ENCODE measurements around the gene DOK7. TPM values are rescaled to one million over a fixed set of nuclear protein-coding genes. Genes with fewer than 3 reads are reported as not detected.

Gene DOK7
- total and polyA plus RNA-seq, 9 donors, result 11.4 to 23.9 (median 17.6) TPM

DNA sequence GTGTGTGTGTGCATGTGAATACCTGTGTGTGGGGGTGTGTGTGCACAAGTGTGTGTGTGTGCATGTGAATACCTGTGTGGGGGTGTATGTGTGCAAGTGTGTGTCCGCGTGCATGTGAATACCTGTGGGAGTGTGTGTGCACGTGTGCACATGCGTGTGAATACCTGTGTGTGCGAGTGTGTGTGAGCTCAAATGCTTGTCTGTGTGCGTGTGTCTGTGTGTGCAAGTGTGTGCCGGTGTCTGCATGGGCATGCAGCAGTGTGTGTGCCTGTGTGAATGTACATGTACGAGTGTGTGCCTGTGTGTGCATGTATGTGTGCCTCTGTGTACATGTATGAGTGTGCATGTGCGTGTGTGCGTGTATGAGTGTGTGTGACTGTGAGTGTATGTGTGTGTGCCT lies 5.0 kb downstream of the DOK7 start:
- Histone ChIP-seq H3K4me3 (ENCODE audit: low read length) (no peak overlapping the region), H3K9me3 (replicated peaks; ENCODE audit: control insufficient read depth, low read depth, low read length) (no peaks in the 10 kb centered on the region), H3K27ac (ENCODE audit: low read length) (no peak overlapping the region), H3K36me3 (ENCODE audit: control insufficient read depth, insufficient read depth, low read length) (no peaks in the 10 kb centered on the region), H3K4me1 (ENCODE audit: control insufficient read depth, insufficient read depth, low read length) (peaks cover 49% of the 10 kb centered on the region), H3K27me3 (ENCODE audit: control insufficient read depth, insufficient read depth, low read length) (peaks cover 16% of the 10 kb centered on the region)
- no peak for DNase-seq
- WGBS (ENCODE audit: insufficient coverage), result 91% methylated on average over 10 of the region's 10 CpGs

DNA sequence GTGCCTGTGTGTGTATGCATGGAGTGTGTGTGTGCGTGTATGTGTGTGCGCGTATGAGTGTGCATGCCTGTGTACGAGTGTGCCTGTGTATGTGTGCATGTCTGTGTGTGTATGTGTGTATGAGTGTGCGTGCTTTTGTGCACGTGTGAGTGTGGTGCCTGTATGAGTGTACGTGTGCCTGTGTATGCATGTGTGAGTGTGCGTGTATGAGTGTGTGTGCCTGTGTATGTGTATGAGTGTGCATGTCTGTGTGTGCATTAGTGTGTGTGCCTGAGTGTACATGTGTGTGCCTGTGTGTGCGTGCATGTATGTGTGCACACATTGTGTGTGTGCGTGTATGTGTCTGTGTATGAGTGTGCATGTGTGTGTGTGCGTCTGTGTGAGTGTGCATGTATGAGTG lies 5.7 kb downstream of the DOK7 start:
- H3K9me3 ChIP-seq (replicated peaks; ENCODE audit: control insufficient read depth, low read depth, low read length), result no peaks in the 10 kb centered on the region
- H3K4me1 ChIP-seq (ENCODE audit: control insufficient read depth, insufficient read depth, low read length), result peaks cover 44% of the 10 kb centered on the region
- WGBS (ENCODE audit: insufficient coverage), result 94% methylated on average over 11 of the region's 11 CpGs
- no peak for DNase-seq
- no peaks in the 10 kb centered on the region for H3K36me3 ChIP-seq (ENCODE audit: control insufficient read depth, insufficient read depth, low read length)
- no peak overlapping the region for H3K27ac ChIP-seq (ENCODE audit: low read length)
- peaks cover 12% of the 10 kb centered on the region for H3K27me3 ChIP-seq (ENCODE audit: control insufficient read depth, insufficient read depth, low read length)
- no peak overlapping the region for H3K4me3 ChIP-seq (ENCODE audit: low read length)

DNA sequence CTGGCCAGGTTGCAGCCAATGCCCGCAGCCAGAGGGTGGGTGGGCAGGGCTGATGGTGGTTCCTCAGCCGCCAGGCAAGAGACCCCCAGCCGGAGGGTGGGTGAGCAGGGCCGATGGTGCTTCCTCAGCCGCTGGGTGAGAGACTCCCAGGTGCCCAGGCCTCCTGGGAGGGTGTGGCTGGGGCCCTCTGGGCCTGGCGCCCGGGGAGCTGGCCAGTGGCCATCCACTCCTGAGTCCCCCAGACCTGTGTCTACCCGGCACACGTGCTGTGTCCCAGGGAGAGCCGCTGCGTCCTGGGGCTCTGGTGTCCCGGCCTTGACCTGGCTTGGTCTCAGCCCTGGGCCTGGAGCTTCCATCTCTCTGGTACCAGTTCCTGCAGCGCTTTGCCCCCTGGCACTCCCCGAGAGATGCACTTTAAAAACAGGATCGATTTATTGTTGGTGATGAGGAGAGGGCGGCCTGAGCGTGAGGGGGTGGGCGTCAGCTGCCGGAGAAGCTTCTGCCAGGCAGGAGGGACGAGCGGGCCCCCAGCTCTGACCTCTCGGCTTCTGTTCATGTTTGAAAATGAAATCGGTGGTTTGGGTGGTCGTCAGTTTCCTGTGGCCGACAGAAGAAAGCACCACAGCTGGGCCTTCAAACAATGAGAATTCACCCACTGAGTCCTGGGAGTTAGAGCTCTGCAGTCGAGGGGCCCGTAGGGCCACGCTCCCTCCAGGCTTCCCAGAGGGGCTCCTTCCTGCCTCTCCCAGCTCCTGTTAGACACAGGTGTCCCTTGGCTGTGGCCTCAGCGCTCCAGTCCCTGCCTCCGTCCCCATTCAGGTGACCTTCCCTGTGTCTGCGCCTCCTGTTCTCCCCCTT lies 6.5 kb downstream of the DOK7 start:
- Histone ChIP-seq H3K27me3 (ENCODE audit: control insufficient read depth, insufficient read depth, low read length) (peaks cover 4% of the 10 kb centered on the region), H3K36me3 (ENCODE audit: control insufficient read depth, insufficient read depth, low read length) (no peaks in the 10 kb centered on the region), H3K9me3 (replicated peaks; ENCODE audit: control insufficient read depth, low read depth, low read length) (no peaks in the 10 kb centered on the region), H3K4me1 (ENCODE audit: control insufficient read depth, insufficient read depth, low read length) (peaks cover 36% of the 10 kb centered on the region), H3K4me3 (ENCODE audit: low read length) (no peak overlapping the region), H3K27ac (ENCODE audit: low read length) (no peak overlapping the region)
- 69% methylated on average over 22 of the region's 31 CpGs for WGBS (ENCODE audit: insufficient coverage)
- DNase-seq, result no peak

DNA sequence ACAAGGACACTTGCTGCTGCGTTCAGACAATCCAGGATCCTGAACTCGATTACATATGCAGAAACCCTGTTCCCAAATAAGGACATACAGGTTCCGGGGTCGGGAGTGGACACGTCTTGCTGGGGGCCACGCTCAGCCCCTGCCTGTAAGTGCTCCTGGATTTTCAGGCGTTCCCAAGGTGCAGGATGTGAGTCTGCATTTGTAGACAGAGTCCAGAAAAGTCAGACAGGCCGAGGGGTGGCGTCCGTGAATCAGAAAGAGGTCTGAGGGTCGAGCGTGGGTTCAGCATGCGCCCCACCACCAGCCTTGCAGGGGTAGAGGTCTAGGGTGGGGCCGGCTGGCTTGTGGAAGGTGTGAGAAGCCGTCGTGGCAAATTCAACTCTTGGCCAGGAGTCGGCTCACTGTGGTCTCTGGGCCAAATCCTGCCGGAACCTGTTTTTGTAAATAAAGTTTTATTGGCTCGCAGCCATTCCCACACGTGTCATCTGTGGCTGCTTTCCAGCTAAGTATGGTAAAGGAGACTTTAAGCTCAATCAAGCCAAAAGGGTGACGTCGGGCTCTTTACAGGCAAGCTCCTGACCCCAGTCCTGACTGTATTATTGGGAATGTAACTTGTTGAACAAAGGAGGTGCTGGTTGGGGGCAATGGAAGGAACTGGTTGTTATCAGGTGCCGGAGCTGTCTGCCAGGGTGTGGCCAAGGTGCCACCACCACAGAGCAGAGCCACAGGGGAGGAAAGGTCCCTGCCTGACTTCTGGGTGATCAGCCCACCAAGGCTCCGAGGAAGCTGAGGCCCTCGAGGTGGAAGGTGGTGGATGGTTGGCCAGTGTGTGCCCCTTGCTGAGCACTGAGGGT lies 7.4 kb downstream of the DOK7 start:
- WGBS (ENCODE audit: insufficient coverage), result 59% methylated on average over 18 of the region's 25 CpGs
- Histone ChIP-seq H3K4me1 (ENCODE audit: control insufficient read depth, insufficient read depth, low read length) (peaks cover 28% of the 10 kb centered on the region), H3K36me3 (ENCODE audit: control insufficient read depth, insufficient read depth, low read length) (no peaks in the 10 kb centered on the region), H3K27me3 (ENCODE audit: control insufficient read depth, insufficient read depth, low read length) (no peaks in the 10 kb centered on the region), H3K9me3 (replicated peaks; ENCODE audit: control insufficient read depth, low read depth, low read length) (no peaks in the 10 kb centered on the region), H3K27ac (ENCODE audit: low read length) (no peak overlapping the region), H3K4me3 (ENCODE audit: low read length) (no peak overlapping the region)
- peak; percentile 60 for DNase-seq

DNA sequence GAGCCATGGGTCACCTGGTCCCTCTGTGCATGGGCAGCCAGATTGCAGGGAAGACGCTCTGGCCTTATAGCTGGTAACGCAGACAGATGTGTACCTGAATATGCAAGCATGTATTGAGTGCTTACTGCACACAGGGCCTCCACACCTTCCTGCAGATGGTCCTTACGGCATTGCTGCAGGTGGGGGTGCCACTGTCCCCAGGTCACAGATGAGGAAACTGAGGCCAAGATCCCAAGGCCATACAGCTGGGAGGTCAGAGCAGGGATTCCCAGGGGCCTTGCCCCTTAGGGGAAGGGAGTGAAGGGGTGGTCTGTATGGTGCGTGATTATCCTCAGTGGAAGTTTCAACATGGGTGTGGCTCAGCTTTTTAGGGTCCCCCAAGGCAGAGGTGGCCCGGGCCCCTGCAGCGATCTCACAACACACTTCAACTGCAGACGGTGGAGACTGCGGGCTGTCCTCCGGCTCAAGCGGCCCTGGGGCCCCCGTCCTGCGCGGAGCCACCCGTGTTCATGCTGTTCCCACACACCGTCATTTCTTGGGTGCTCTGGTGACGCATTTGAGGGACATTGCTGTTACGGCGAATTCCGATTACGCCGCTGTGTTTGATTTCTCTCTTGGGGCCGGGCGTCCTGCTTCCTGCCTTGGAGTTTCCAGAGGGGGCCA lies 8.1 kb downstream of the DOK7 start:
- Histone ChIP-seq H3K27ac (ENCODE audit: low read length) (no peak overlapping the region), H3K4me1 (ENCODE audit: control insufficient read depth, insufficient read depth, low read length) (peaks cover 20% of the 10 kb centered on the region), H3K27me3 (ENCODE audit: control insufficient read depth, insufficient read depth, low read length) (no peaks in the 10 kb centered on the region), H3K4me3 (ENCODE audit: low read length) (no peak overlapping the region), H3K36me3 (ENCODE audit: control insufficient read depth, insufficient read depth, low read length) (no peaks in the 10 kb centered on the region), H3K9me3 (replicated peaks; ENCODE audit: control insufficient read depth, low read depth, low read length) (no peaks in the 10 kb centered on the region)
- WGBS (ENCODE audit: insufficient coverage), result 89% methylated on average over 22 of the region's 23 CpGs
- DNase-seq, result no peak

DNA sequence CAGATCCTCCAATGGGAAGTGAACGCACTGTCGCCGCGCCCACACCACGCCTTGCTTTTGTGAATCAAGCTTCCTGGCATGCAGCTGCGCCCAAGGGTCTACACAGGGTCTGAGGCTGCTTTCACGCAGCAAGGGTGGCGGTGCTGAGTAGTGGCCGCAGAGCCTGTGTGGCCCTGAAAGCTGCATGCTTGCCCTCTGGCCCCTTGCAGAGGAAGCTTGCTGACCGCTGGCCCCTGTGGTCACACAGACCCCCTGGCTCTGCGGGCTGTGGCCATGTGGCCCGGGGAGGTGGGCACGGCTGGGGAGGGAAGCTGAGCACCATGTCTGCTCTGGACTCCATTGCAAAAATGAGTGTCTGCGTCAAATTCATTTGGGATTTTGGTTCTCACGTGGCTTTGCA lies 8.8 kb downstream of the DOK7 start:
- peaks cover 1% of the 10 kb centered on the region for H3K36me3 ChIP-seq (ENCODE audit: control insufficient read depth, insufficient read depth, low read length)
- no peak overlapping the region for H3K27ac ChIP-seq (ENCODE audit: low read length)
- no peaks in the 10 kb centered on the region for H3K27me3 ChIP-seq (ENCODE audit: control insufficient read depth, insufficient read depth, low read length)
- peaks cover 14% of the 10 kb centered on the region for H3K4me1 ChIP-seq (ENCODE audit: control insufficient read depth, insufficient read depth, low read length)
- no peaks in the 10 kb centered on the region for H3K9me3 ChIP-seq (replicated peaks; ENCODE audit: control insufficient read depth, low read depth, low read length)
- no peak overlapping the region for H3K4me3 ChIP-seq (ENCODE audit: low read length)
- 83% methylated on average over 15 of the region's 15 CpGs for WGBS (ENCODE audit: insufficient coverage)
- no peak for DNase-seq

DNA sequence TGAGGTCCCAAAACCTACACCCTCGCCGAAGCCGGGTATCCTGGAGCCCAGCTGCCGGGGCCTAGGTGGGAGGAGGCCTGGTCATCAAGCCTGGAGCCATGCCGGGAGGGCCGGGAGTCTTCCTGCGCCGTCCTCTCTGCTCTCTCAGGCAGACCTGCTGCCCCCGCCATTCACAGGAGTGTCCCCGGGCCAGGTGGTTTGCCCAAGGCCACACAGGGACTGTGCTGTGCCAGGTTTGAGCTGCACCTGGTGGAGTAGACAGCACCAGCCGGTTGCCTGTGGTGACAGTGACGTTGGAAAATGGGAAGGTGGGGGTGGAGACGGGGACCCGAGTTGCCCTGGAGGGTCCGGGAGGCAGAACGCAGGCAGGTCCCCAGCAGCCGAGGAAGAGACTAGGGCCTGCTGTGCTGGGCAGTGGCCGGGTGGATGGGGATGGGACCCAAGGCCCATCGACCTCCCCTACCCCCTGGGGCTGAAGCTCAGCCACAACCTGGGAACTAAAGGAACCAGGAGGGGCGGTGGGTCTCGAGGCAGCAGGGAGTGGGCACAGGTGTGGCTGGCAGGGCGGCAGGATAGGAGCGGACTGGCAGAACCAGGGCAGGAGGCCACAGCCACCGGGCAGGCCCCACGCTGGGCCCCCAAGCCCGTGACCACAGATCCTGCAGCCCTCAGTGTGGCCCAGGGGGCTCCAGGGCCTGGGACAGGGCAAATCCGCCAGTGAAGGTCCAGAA lies 9.5 kb downstream of the DOK7 start:
- H3K4me3 ChIP-seq (ENCODE audit: low read length), result no peak overlapping the region
- H3K9me3 ChIP-seq (replicated peaks; ENCODE audit: control insufficient read depth, low read depth, low read length), result no peaks in the 10 kb centered on the region
- no peak overlapping the region for H3K27ac ChIP-seq (ENCODE audit: low read length)

DNA sequence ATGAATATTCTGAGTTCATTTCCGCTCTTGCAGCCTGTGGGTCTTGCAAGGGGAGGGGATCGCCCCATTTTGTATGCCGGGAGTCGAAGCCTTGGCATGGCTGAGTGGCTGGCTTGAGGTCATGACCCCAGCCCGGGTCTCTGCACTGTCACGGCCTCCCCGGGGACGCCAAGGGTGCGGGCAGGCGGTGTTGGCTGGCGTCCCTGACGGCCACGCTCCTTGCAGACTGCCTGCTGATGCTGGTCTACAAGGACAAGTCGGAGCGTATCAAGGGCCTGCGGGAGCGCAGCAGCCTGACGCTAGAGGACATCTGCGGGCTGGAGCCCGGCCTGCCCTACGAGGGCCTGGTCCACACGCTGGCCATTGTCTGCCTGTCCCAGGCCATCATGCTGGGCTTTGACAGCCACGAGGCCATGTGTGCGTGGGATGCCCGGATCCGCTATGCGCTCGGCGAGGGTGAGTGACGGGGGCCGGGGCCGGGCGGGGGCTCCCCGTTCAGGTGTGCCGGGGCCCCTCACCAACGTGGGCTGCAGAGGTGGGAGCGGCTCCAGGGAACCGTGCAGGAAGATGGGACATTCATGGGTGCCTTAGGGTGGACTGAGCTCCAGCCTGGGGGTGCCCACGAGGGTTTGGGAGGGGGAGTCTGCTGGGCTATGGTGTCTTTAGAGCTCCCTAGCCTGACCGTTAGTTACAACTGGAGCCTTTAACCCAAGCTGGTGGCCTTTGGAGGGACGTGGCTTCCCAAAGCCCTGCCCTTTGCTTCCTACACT lies 10.3 kb downstream of the DOK7 start:
- Histone ChIP-seq H3K9me3 (replicated peaks; ENCODE audit: control insufficient read depth, low read depth, low read length) (no peaks in the 10 kb centered on the region), H3K4me3 (ENCODE audit: low read length) (no peak overlapping the region), H3K27me3 (ENCODE audit: control insufficient read depth, insufficient read depth, low read length) (no peaks in the 10 kb centered on the region), H3K36me3 (ENCODE audit: control insufficient read depth, insufficient read depth, low read length) (peaks cover 3% of the 10 kb centered on the region), H3K4me1 (ENCODE audit: control insufficient read depth, insufficient read depth, low read length) (peaks cover 23% of the 10 kb centered on the region), H3K27ac (ENCODE audit: low read length) (no peak overlapping the region)
- 85% methylated on average over 40 of the region's 41 CpGs for WGBS (ENCODE audit: insufficient coverage)
- no peak for DNase-seq

More for the DNA sequence above, 9.5 kb downstream of the DOK7 start:
- WGBS (ENCODE audit: insufficient coverage), result 82% methylated on average over 24 of the region's 27 CpGs
- DNase-seq, result no peak
- Histone ChIP-seq H3K36me3 (ENCODE audit: control insufficient read depth, insufficient read depth, low read length) (peaks cover 3% of the 10 kb centered on the region), H3K4me1 (ENCODE audit: control insufficient read depth, insufficient read depth, low read length) (peaks cover 16% of the 10 kb centered on the region), H3K27me3 (ENCODE audit: control insufficient read depth, insufficient read depth, low read length) (no peaks in the 10 kb centered on the region)

Data from muscle of leg (tissue), 11 donors.